Measurements from ENCODE around the gene CCDC137.

DNA sequence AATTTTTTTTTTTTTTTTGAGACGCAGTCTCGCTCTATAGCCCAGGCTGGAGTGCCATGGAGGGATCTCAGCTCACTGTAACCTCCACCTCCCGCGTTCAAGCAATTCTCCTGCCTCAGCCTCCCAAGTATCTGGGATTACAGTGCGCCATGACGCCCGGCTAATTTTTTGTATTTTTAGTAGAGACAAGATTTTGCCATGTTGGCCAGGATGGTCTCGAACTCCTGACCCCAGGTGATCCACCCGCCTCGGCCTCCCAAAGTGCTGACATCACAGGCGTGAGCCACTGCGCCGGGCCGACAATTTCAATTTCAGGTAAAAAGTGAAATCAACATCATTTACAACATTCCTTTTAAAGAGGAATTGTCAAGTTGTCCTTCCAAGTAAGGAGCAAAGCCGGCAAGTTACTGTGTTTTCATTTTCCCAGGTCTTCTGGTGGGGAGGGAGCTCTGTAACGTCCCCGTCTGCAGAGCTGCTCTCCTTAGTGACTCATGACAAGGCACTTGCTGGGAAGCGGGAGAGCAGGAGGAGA lies 30.5 kb upstream of the CCDC137 start:
- TF ChIP-seq MTF1 (CRISPR knock-in tag; IDR thresholded peaks at IDR 0.05) (no peak), EZH2 (conservative IDR thresholded peaks at IDR 0.05; ENCODE audit: low read depth, low read length) (no peak), POLR2AphosphoS5 (IDR thresholded peaks at IDR 0.05; ENCODE audit: low read depth, low read length) (no peak), ZNF878 (CRISPR knock-in tag; IDR thresholded peaks at IDR 0.05) (no peak)
